ENCODE measurements around the gene GALNT6. TPM values are rescaled to one million over a fixed set of nuclear protein-coding genes. Genes with fewer than 3 reads are reported as not detected.

The GALNT6 gene
- total and polyA plus RNA-seq, 2 donors (not counting 3 experiments of a cell fraction or from before 2014, with no cell fraction given): 18.7 to 39.2 TPM

DNA sequence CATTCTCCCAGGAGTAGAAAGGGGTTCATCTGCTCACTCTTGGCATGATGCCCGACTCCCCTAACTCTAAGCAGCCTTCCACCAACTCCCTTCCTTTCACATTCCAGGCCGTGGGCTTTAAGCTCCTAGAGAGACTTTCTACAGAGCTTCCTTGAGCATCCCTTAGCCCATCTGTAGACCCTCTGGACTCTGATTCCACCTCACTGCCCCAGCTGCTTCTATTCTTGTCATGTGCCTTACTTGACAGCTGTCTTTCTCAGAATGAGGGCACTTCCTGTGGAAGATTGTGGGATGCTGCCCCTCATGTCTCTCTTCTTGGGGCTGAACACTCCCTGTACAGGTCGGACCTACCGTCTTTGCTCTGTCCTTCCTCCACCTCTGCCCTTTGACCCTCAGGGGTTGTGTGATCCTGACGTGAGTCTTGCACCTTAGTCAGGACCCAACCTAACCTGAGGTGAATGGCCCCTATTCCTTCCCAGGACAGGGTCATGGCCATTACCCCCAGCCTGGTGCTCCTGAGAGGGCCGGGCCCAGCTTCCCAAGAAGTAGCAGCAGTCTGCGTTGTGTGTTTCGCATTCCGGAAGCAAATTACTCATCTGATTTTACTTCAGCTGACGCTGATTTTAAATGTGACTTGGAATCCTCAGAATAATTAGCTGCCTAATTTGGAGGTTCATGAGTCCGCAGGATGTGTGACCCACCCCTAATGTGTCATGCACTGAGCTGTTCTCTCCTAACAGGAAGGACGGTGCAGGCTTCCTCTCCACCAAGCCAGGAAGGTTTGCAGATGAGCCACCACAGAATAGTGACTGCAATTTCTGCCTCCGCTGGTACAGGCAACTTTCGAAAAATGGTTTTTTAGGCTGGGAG is 2.7 kb upstream of the GALNT6 start:
- dilution Hi-C loops (cut with MboI; ENCODE audit: extremely low pct_ligation_motif_present, low sequenced_read_pairs) (no loop called here), intact Hi-C loops (cut with micrococcal nuclease) (loop anchor here (2.0 kb wide), 1 partner anchor 25 kb away; no protein-coding TSS in a partner anchor)
- Histone ChIP-seq H3K9me3 (replicated peaks; ENCODE audit: control insufficient read depth, insufficient read depth, low read length) (no peaks in the 10 kb centered on the region), H3K4me3 (replicated peaks in 1 of 3; ENCODE audit: insufficient read depth in 1 of 3, low read depth in 1 of 3, low read length in 3 of 3) (peak overlapping the region in 1 of 3 experiments; percentile 3), H3K9ac (replicated peaks; ENCODE audit: extremely low read depth, insufficient read depth, low read length) (peak overlapping the region; percentile 58), H2AFZ (ENCODE audit: low read depth, low read length) (no peak overlapping the region), H3K79me2 (ENCODE audit: control insufficient read depth, insufficient read depth, low read length) (peaks cover 8% of the 10 kb centered on the region), H3K27ac (ENCODE audit: insufficient read depth, low read depth, low read length) (peak overlapping the region; percentile 89), H3K4me1 (ENCODE audit: control insufficient read depth, extremely low read depth, insufficient read depth, low read length) (peaks cover 36% of the 10 kb centered on the region), H3K27me3 (ENCODE audit: control insufficient read depth in 2 of 2, insufficient read depth in 2 of 2, low read length in 2 of 2) (no peaks in the 10 kb centered on the region), H4K20me1 (replicated peaks; ENCODE audit: control insufficient read depth, extremely low read depth, insufficient read depth, low read length) (no peaks in the 10 kb centered on the region), H3K4me2 (ENCODE audit: insufficient read depth, low read length) (peak overlapping the region; percentile 61), H3K9me1 (replicated peaks; ENCODE audit: control insufficient read depth, extremely low read depth, insufficient read depth, low read length) (no peaks in the 10 kb centered on the region), H3K36me3 (ENCODE audit: control insufficient read depth in 2 of 2, extremely low read depth in 1 of 2, insufficient read depth in 2 of 2, low read length in 2 of 2) (no peaks in the 10 kb centered on the region)
- ChIA-PET POLR2A (interaction anchor here (0.6 to 1.4 kb wide), 2 partner anchors 22 to 418 kb away, joined by 8 to 10 read pairs; no protein-coding TSS in a partner anchor), CTCF (interaction anchor here (1.0 to 3.7 kb wide), 6 partner anchors 10 to 430 kb away, joined by 3 to 20 read pairs (median 6); no protein-coding TSS in a partner anchor)
- FAIRE-seq (peak; percentile 98), DNase-seq (ENCODE audit: low read depth, low spot score) (peak; percentile 85)
- BruUV-seq (replicated peaks): TSS peak; percentile 27
- TF ChIP-seq MAX (IDR thresholded peaks at IDR 0.05; ENCODE audit: insufficient read depth, insufficient read length) (no peak), POLR2AphosphoS5 (IDR thresholded peaks at IDR 0.05; ENCODE audit: insufficient read depth, low read depth, low read length) (peak; percentile 70), JUN (IDR thresholded peaks at IDR 0.05; ENCODE audit: borderline replicate concordance, insufficient read depth, insufficient read length, low read depth) (peak; percentile 85), FOS (IDR thresholded peaks at IDR 0.05; ENCODE audit: borderline replicate concordance, insufficient read depth, low read length) (peak; percentile 99)
